NK-92 (cell line): ENCODE data around the gene DYNLT2.
A peak's percentile ranks its signal among the peaks of the same experiment; 100 is the strongest.

Experiments used
- DNase-seq: peaks from one replicate; lab custom pipeline; 2025; ENCODE audit not compliant: unreplicated experiment; lab: John Stamatoyannopoulos, UW

The DYNLT2 gene, protein sequence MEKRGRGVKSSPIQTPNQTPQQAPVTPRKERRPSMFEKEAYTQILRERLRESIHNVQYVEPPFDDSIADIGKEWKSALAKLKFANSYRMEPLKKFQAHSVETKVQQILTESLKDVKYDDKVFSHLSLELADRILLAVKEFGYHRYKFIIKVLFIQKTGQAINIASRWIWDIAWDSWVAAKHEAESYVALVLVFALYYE

DNA sequence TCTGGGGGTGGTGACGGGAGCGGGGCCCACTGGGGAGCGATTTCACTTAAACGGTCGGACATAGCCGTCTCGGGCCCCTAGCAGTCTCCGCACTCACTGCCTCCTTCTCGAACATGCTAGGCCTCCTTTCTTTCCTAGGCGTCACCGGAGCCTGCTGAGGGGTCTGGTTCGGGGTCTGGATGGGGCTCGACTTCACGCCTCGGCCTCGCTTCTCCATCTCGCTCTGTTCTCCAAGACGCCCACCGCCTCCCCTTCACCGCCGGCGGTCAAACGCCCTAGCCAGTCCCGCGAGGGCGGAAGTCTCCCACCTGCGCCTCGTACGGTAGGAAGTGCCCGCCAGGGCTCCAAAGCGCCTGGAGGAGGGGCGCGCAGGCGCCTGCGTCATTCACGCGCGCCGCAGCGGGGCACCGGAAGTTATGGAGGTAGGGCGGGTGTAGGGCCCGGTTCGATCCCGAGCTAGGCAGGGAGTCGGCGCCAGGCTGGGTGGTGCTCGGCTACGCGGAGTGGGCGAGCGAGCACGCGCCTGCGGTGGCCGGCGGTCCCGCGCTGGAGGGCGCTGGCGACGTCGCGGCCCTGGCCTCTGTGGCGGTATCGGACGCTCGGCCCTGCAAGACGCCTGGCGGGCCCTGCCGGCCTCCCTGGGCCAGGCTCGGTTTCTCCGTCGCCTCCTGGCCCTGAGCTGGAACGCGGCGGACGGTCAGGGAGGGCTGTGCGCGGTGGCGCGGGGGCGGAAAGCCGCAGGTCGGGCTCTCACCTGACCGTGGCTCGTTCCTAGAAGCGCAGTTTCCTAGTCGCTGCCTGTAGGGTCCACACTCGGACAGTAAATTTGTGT lies at the start of gene DYNLT2, which contains the start of gene ERMARD:
Gene DYNLT2, minus strand, starts transcription at position 331 of the 832 bp plus-strand sequence. Its CDS starts 114 bp downstream, at position 217.
Gene ERMARD, plus strand, starts transcription at position 381 of the 832 bp plus-strand sequence. Its CDS starts 36 bp downstream, at position 417.
- peak; percentile 43 for DNase-seq

DNA sequence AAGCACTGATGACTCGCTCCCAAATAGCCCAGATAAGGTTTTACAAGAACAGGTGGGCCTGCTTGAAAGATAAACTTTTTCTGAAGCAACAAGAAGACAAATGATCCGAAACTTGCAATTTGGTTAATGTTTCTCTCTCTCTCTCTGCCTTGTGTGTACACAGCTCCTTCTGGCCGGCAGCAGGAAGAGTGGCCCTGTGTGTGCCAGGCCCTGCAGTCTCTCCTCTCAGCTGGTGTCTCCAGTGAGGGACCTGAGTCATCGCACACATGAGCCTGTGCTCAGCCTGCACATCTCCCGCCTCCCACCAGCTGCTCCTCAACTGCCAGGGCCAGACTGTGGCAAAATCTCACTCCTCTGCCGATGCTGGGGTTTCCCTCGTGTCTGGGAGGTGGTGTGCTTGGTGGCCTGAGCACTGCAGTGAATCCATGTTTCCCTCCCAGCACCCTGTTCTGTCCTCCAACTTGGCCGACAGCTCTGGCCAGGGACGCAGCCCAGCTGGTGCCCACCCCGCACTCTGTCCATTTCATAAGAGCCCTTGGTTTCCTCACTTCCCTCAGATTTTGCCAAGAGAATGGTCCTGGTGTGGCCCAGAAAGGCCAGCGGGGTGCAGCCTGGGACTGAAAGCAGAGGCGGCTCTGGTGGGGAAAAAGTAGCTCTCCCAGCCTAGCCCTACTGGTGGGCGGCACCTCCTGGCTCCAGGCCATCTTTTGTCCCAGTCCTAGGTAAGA lies 49.5 kb upstream of the DYNLT2 start:
- DNase-seq = no peak

DNA sequence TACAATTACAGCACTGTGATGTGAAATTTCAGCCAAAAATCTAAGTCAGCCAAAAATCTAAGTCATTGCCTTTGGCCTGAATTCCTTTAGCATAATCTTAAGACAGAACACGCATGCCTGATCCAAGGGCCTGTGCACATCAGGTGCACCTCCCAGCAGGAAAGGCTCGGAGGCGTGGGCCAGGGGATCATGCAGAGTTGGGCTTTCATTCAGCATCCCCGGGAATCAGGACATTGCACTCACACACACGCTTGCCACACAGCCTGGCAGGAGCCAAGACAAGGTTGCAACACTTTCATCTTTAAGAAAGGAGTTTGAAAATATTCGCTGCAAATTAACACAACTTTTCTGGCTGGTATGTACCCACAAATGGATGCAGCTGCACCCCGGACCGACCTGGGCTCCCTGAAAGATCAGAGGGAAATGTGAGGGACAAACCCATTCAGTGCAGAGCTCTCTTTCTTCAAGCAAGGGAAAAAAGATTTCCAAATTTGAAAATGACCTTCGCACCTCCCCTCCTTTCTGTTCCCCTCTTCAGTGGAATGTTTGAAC lies 48.8 kb upstream of the DYNLT2 start:
- DNase-seq = no peak

DNA sequence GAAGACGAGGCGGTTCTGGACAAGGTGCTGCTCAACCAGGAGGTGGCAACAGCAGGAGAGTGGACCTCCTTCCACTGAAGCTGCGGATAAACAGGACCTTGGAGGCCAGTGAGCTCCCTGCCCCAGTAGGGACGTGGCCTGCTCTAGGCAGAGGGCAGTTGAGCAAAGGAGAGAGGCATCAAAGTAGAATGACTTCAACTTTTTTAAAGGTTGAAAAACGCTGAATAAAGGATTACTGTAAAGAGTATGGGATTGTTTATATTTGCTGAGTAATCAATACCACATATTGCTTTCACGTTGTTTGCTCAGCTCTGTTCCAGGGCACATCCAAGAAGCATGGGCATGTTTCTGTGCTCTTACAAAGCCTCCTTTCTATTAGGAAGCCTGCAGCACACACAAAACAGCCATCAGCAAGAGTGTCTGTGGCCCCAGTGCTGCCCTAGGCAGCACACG lies 48.1 kb upstream of the DYNLT2 start:
- DNase-seq = no peak

DNA sequence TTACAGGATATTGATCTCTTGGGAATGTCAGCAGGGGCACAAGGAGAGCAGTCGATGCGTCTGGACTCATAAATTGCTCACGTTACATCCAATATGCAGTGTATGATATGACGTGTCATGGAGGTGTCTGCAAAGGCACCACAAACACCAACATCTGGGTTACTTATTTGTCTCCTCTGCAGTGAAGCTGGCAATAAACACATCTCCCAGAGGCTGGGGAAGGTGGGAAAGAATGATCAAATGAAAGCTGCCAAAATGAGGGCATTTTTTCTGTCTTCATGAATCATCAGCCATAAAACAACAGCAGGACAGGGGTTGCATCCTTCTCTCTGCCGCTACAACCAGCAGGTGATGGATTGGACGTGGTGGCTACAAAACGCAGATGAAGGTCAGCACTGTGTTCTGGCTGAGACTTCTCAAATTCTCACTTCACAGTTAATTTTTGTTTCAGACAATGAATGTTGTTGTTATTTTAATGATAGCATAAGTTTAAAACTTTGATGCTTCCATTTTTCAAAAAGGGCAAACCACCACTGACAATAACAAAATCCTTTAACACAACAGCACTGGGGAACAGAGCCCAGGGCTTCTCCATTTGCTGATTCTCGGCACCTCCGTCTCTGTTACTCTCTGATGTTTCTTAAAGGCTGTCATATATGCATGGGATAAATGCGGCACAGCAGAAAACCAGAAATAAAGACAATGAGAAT lies 47.5 kb upstream of the DYNLT2 start:
- DNase-seq = no peak

DNA sequence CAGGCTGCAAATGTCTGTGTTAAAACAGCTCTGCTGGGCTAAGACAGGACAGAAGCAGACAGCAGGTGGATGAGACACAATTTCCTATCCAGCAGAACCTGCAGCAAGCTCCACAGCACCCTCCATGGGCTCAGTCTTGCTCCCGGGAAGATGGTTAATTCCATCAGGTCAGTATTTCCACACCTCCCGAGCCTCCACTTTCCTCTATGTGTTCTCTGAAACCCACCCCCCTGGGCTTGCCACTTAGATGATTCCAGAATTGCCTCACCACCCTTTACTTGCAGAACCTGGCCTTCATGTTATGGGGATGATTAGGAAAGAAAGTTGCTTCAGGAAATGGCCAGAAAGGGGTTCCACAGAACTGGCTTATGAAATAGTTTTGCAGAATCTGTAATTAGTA lies 43.8 kb upstream of the DYNLT2 start:
- DNase-seq = no peak

DNA sequence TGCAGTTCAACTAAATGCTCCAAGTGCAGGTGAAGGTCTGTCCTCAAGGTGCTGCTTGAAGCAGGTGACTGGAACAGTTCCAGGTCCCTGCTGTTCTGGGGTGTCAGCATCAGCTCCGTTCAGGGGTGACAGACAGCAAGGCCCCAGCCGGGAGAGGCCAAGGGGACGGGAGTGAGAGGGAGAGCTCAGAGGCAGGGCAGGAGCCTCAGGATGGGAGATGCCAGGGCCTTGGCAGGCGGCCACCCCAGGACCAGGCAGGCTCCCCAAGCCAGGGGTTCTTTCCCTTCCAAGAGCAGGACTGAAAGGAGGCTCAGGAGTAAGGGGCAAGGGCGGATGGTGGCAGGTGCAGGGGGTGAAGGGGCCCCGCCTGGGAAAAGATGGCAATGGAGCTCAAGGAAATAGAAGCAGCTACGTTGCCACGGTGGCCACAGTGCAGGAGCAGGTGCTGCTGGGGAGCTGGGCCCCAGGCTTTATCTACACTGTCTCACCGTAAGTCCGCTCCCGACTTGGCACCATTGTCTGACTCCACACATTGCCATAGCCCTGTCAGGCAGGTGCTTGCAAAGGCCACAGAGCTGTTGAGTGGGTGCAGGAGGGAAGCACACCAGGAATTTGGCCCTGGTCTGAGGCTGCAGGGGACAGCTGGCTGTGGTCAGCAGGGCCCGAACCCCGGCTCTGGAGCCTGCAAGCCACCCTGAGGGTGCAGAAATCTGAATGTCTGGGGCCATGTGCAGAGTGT lies 43.1 kb upstream of the DYNLT2 start:
- DNase-seq = no peak

DNA sequence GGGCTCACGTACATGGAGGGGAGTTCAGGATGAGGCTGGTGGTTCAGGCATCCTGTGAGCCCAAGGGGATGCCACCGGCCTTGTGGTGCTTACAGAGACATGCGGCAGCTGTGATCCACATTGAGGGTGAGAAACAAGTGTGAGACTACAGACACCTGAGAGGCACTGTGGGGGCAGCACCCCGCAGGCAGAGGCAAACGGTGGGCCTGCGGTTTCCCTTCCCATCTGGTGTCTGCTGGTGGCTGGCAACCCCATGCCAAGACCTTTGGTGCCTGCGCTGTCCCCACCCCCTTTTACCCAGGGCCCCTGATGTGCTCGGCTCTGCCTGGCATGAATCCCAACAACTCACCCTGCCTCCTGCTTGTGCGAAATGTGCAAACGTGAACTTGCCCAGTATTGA lies 42.0 kb upstream of the DYNLT2 start:
- DNase-seq = no peak

DNA sequence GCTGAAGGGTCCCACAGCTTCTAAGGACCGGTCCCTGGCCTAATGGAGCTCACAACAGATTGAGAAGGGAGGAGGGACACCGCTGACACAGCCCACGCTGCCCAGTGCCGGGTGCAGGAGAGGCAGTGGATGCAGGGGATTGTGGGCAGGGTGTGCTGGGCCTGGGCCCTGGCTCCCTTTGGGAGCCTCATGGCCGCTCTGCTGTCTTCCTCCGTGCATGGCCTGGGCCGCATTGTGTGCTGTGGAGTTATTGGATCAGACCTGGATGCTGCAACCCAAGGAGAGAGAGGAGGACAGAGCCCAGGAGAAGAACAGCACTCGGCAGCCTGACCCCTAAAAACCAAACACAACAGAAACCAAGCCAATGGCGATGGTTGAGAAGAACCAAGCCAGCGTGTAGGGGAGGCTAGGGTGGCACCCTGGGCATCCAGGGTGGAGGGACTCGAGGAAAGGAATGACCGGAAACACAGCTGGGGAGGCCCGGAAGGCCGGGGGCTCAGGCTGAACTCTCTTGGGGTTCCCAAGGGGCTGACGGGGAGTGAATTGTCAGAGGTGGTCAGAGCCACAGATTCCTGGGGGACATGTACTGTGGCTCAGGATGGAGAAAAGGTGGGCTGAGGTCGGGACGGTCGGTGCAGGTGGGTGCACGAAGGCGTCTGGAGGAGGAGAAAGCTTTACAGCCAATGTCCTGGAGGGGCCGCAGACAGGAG lies 41.1 kb upstream of the DYNLT2 start:
- no peak for DNase-seq

DNA sequence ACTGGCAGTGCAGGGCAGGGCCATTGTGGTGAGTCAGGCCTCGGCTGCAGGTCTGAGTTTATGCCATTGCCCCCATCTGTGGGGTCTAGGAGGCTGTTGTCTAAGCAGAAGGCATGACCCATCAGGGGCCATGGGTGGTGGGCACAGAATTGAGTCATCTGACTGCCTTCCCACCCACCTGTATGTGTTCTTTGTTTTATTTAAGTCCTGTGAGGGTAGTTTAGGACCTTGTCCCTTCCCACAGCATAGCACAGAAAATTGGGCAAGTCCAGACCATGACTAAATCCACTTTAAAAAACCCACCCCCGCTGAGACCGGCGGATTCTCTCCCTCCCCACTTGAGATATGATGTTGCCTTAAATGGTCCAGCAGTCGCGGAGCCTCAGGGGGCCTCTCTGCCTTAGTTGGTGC lies 40.4 kb upstream of the DYNLT2 start:
- DNase-seq = no peak

DNA sequence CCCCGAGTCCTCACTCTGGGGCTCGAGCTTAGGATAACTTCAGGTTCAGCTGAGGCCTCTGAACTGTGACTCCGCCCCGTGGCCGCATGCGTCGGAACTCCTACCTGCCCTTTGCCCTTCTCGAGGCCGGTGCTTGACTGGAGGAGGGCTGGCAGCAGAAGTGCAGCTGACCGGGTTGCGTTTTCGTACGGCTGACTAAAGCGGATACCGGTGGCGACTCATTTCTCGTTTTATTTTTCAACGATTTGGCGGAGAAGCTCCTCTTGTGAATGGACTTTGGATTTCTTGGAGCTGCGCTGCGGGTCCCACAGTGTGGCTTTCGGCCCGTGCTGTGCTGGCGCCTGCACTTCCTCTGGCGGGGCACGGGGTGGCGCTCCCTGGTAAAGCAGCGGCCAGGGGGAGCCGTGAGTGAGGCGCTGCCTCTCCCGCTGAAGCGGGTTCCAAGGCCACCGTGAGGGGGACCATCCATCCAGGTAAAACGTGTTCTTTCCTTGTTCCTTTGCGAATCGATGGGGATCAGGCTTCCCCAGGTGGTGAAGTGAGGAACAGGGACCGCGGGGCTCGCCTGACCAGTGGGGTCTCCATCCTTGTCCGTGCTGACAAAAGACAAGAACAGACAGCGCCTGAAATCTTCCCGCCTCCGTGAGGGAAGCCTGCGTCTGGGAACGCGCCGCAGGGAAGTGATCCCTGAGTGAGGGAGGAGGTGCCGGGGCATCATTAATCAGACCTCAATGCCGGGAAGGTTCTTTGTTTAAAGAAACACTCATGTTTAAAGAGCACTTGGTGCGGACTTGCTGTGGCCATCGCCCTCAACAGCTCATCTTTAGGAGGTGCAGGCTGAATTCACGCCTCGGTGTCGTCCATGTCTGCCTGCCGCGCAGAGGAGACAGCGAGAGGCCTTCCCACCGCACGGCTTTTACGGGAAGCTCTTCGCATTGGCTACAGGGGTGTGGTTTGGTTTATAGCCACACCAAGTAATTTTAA lies 38.9 kb upstream of the DYNLT2 start:
- no peak for DNase-seq

DNA sequence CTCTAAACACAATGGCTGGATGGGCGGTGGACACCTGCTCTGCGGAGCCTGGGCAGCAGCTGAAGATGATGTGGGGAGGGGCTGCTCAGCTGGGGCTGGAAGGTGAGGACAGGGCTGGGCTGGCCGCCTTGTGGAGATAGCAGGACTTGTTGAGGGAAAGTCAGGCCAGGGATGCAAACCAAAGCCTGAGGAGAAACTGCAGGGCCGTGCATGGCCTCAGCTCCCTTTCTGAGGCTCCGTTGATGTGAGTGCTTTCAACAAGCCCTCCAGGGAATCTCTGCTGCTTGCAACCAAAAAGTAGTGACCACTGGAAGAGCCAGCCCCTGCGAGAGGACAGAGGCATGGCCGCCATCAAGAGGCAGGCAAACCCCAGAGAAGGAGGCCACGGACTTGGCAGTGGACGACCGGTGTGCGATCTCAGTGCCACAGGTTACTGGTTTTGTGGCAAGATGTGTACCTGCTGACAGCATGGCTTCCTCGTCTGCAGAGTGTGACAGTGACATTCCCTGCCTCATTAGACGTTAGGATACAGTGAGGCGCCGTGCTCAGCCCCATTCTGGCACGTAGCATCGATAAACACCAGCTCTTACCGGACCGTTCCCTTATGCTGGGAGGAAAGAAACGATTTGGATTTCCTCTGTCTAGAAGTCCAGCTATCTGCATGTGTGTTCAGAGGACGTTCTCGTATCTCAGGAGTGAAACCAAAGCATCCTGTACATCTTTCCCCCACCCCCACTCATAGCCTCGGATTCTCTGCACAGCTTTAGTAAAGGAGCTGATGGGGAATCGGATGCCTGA lies 38.0 kb upstream of the DYNLT2 start:
- DNase-seq = no peak

DNA sequence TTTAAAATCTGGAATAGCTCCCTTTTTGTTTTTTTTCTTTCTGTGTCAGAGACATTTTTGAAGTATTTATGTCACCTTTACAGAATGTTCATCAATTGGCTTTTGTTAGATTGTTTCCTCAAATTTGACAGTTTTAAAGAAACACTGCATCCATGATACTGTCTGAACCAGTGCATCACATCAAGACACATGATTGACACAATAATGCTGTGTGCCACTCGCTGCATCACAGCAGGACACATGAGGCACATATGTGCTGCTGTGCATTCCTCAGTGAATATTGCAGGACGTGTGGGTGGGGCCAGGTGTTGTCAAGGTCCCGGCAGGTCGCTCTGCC lies 37.4 kb upstream of the DYNLT2 start:
- no peak for DNase-seq

DNA sequence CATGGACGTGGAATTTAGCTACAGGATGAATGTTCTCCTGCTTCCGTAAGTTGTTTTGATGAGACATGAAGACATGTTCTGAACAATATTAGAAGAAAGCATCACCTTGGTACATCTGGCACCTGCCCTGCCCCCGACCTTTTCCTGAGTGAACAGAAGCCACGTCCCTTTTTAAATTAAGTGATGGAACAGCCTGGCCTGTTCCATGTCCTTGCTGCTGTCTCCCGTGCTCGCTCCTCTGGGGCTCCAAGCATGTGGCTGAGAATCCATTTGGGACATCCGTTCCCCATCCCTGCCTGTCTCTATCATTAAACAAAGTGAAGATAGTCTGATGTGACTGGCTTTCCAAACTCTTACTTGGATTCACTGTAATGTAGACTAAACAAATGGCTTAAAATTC lies 36.4 kb upstream of the DYNLT2 start:
- DNase-seq = no peak

DNA sequence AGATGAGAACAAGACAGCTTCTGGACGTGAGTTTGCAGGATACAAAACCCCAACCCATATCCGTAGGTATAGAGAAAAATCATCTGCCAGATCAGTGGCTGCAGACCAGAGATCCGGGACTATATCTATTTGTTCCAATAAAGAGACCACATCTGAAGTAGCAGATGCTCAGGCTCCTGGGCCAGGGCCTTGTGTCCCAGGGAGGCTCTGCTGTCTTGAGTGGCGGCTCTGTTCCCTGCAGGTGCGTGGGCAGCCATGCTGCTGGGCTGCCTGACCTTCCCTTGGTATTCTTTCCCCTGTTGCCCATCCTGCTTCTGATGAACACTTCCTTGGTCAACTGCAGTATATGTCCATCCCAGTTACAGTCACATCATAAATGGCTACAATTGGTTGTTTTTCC lies 35.0 kb upstream of the DYNLT2 start:
- DNase-seq = no peak

DNA sequence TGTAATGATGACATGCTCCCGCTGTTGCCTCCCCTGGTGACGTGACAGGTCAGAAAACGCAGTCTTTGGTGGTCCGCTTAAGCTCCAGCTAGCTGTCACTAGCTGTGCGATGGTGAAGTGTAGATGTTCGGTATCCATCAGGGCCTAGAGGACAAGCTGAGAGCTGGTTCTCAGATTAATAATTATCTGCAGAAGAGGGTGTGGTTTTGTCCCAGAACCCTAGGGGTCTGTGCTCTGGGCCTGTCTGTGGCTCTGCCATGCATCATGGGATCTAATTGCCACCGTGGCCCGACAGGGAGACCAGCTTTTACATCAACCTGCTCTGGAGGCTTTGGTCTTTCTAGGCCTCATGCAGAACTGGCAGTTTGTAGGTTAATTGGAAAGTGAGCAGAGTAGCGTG lies 34.2 kb upstream of the DYNLT2 start:
- DNase-seq = no peak

DNA sequence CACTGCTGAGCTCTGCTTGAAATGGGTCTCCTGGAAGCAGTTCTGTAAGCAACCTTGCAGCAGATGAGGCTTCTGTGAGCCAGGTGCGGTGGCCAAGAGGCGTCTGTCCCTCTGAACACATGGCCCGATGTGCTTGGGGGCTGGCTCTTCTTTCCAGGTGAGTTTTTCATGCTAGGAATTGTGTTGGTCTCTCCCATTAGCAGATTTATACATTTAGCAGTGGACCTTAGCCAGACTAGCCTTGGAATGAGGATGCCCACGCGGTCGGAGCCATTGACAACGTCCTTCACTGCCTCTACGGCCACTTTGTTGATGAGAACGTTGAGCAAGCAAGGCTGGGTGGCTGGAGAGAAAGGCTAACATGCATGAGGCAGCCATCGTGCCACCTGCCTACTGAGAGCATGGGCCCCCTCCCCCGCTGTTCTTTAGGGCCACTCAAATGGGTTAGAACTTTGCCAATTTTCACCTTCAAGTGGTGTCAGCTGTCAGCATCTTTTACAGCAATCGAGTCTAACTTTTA lies 33.5 kb upstream of the DYNLT2 start:
- no peak for DNase-seq
